NT2/D1 (cell line): ENCODE data around the gene DIAPH2.

Source experiments
- DNase-seq: peaks from one replicate; pipeline ENCODE4 v3.0.0-alpha.2; 2011; ENCODE audit warnings: low read depth, low spot score
- H3K27me3 ChIP-seq: 2 replicates; pipeline ENCODE4 v1.6.0; 2011; ENCODE audit warnings: mild to moderate bottlenecking; ENCODE audit not compliant: insufficient read length, insufficient read depth
- H3K36me3 ChIP-seq: 2 replicates; pipeline ENCODE4 v1.6.1; 2011; ENCODE audit warnings: mild to moderate bottlenecking, low read length, mixed read lengths; ENCODE audit not compliant: insufficient read depth, insufficient read length
- H3K4me1 ChIP-seq: 2 replicates; pipeline ENCODE4 v1.5.1; 2011; ENCODE audit not compliant: insufficient read depth, insufficient read length
- H3K4me3 ChIP-seq: 2 replicates; pipeline ENCODE4 v1.5.1; 2011; ENCODE audit warnings: low read depth; ENCODE audit not compliant: insufficient read length
- H3K9ac ChIP-seq: 2 replicates; pipeline ENCODE4 v1.6.0; 2011; ENCODE audit warnings: low read depth; ENCODE audit not compliant: insufficient read length
- H3K9me3 ChIP-seq: 2 replicates; pipeline ENCODE4 v1.5.1; 2011; ENCODE audit warnings: mild to moderate bottlenecking, low read length; ENCODE audit not compliant: insufficient read depth
- SUZ12 ChIP-seq: IDR thresholded peaks from 2 replicates; pipeline ENCODE4 v1.6.1; 2011; ENCODE audit not compliant: insufficient read length, insufficient read depth; ENCODE audit errors: extremely low read depth
- YY1 ChIP-seq: IDR thresholded peaks from 2 replicates; pipeline ENCODE4 v1.6.1; 2011; ENCODE audit not compliant: insufficient read length, insufficient read depth
- ZNF274 ChIP-seq: IDR thresholded peaks from 2 replicates; pipeline ENCODE4 v1.6.1; 2011; ENCODE audit warnings: mild to moderate bottlenecking, low read depth, low read length

DIAPH2 gene

DNA sequence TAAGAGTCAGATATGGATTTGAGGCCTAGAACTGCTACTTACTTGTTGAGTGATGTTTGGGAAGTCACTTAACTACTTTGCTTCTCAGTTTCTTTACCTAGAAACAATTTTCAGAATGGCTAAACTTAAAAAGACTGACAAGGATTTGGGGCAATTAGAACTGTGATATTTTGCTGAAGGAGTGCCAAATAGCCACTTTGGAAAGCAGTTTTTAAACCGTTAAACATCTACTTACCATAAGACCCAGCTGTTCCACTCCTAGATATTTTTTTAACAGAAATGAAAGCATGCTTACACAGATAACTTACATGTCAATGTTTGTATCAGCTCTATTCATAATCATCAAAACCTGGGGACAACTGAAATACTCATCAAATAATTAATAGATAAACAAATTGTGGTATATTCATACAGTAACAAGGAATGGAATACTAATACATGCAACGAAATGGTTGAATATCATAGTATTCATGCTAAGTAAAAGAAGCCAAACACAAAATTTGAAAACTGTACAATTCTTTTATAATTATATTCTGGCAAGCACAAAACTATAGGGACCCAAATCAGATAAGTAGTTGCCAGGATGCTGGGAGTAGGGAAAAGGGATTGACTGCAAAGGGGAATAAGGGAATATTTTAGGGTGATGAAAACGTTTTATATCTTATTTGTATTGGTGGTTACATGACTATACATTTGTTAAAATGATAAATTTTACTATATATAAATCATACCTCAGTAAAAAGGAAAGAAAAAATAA, 223.1 kb downstream of the DIAPH2 start:
- no peak overlapping the region for H3K4me3 ChIP-seq
- no peak overlapping the region for H3K9ac ChIP-seq
- H3K9me3 ChIP-seq = no peaks in the 10 kb centered on the region
- H3K27me3 ChIP-seq = no peaks in the 10 kb centered on the region
- H3K4me1 ChIP-seq = no peaks in the 10 kb centered on the region
- no peaks in the 10 kb centered on the region for H3K36me3 ChIP-seq
- TF ChIP-seq YY1 (no peak), SUZ12 (no peak), ZNF274 (no peak)
- no peak for DNase-seq

DNA sequence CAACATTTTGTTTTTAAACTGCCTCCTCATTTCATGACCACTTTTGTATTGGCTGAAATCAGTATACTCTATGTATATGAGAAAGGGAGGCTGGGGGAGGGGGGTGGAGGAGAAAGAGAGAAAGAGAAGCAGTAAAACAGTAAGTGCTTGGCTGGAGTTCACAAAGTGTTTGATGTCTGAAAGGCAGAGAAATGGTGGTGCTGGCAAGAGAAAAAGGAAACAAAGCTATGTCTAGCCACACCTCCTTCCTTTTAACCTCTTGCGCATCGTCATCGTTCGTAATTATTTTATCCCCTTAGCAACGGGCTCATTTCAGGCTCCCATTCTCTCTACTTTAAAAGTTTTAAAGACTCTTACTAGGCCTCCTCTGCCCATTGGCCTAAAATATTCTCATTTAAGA, 224.6 kb downstream of the DIAPH2 start:
- DNase-seq = no peak
- no peaks in the 10 kb centered on the region for H3K36me3 ChIP-seq
- no peaks in the 10 kb centered on the region for H3K27me3 ChIP-seq
- no peaks in the 10 kb centered on the region for H3K9me3 ChIP-seq
- H3K4me1 ChIP-seq = no peaks in the 10 kb centered on the region
- TF ChIP-seq ZNF274 = no peak
- no peak for TF ChIP-seq SUZ12
- no peak for TF ChIP-seq YY1
- H3K4me3 ChIP-seq = no peak overlapping the region
- H3K9ac ChIP-seq = no peak overlapping the region

DNA sequence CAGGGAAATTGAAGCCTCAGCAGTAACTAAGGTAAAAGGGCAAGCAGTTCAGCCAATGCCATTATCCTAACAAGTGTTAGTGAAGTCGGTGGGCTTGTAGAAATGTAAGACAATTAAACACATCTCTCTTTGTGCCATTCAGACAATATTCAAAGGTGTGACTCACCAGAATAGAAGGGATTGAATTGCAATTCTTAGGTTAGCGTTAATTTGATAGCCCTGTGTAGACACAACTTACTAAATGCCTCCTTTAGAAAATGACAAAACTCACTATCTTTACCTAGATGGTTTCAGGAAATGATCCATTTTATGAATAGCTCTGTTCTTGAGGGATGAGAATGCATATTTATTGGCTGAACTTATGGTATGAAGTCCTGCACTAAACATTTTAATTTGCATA, 234.2 kb downstream of the DIAPH2 start:
- no peak for DNase-seq
- Histone ChIP-seq H3K4me3 (no peak overlapping the region), H3K27me3 (no peaks in the 10 kb centered on the region), H3K9me3 (no peaks in the 10 kb centered on the region), H3K4me1 (no peaks in the 10 kb centered on the region), H3K9ac (no peak overlapping the region), H3K36me3 (no peaks in the 10 kb centered on the region)
- no peak for TF ChIP-seq YY1
- no peak for TF ChIP-seq ZNF274
- TF ChIP-seq SUZ12 = no peak

DNA sequence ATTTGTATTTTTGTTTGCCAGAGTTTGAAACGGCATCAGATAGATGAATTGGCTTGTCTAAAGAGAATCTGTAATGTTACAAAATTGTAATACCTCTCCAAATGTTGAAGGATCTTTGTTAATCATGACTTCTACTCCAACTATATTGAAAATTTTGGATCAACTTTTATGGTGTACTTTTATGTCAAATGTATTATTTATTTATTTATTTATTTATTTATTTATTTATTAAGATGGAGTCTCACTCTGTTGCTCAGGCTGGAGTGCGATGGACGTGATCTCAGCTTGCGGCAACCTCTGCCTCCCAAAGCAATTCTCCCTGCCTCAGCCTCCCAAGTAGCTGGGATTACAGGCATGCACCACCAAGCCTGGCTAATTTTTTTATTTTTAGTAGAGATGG, 235.0 kb downstream of the DIAPH2 start:
- DNase-seq = no peak
- Histone ChIP-seq H3K36me3 (no peaks in the 10 kb centered on the region), H3K4me3 (no peak overlapping the region), H3K4me1 (no peaks in the 10 kb centered on the region), H3K27me3 (no peaks in the 10 kb centered on the region), H3K9ac (no peak overlapping the region), H3K9me3 (no peaks in the 10 kb centered on the region)
- no peak for TF ChIP-seq YY1
- no peak for TF ChIP-seq SUZ12
- TF ChIP-seq ZNF274 = no peak

DNA sequence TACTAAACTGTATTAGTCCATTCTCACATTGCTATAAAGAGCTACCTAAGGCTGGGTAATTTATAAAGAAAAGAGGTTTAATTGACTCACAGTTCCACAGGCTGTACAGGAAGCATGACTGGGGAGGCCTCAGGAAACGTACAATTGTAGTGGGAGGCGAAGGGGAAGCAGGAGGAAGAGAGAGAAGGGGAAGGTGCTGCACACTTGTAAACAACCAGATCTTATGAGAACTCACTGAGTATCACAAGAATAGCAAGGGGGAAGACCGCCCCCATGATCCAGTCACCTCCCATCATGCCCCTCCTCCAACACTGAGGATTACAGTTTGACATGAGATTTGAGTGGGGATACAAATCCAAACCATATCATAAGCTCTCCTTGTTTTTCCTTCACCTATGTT, 239.9 kb downstream of the DIAPH2 start:
- H3K27me3 ChIP-seq = no peaks in the 10 kb centered on the region
- TF ChIP-seq ZNF274 (no peak), SUZ12 (no peak), YY1 (no peak)
- H3K9ac ChIP-seq = no peak overlapping the region
- H3K4me1 ChIP-seq = no peaks in the 10 kb centered on the region
- H3K4me3 ChIP-seq = no peak overlapping the region
- DNase-seq = no peak
- no peaks in the 10 kb centered on the region for H3K36me3 ChIP-seq
- H3K9me3 ChIP-seq = no peaks in the 10 kb centered on the region

DNA sequence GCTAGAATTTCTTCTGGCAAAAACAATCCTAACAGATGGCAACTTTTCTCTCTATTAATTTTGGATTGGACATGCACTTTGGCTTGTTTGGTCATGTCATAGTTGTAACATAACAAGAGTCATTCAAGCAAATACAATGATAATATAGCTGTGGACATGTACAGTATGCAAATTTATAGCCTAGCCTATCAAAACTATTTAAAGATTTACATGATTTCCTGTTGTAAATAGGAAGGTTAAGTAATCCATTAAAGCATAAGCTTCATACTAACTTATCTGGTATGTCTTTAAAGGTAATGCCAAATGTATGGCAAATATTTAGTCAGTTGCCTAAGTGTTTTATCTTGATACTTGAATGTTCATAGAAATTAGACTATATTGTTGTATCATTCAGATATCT, 244.4 kb downstream of the DIAPH2 start:
- no peaks in the 10 kb centered on the region for H3K27me3 ChIP-seq
- no peaks in the 10 kb centered on the region for H3K36me3 ChIP-seq
- no peaks in the 10 kb centered on the region for H3K4me1 ChIP-seq
- H3K9ac ChIP-seq = no peak overlapping the region
- TF ChIP-seq YY1 (no peak), ZNF274 (no peak), SUZ12 (no peak)
- no peak for DNase-seq
- H3K9me3 ChIP-seq = no peaks in the 10 kb centered on the region
- no peak overlapping the region for H3K4me3 ChIP-seq

DNA sequence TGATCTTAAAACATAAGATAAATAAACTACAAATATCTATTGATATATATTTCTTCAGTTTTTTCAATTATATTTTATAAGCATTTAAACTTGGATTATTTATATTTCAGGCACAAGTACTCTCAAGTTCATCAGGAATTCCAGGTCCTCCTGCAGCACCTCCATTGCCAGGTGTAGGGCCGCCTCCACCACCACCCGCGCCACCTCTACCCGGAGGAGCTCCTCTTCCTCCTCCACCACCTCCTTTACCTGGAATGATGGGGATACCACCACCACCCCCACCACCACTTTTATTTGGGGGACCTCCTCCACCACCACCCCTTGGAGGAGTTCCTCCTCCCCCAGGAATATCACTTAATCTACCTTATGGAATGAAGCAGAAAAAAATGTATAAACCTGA, 273.1 kb downstream of the DIAPH2 start:
- no peak for DNase-seq
- no peaks in the 10 kb centered on the region for H3K36me3 ChIP-seq
- H3K4me3 ChIP-seq = no peak overlapping the region
- TF ChIP-seq YY1 (no peak), SUZ12 (no peak)
- H3K4me1 ChIP-seq = no peaks in the 10 kb centered on the region
- H3K27me3 ChIP-seq = no peaks in the 10 kb centered on the region
- peaks cover 26% of the 10 kb centered on the region for H3K9me3 ChIP-seq
- no peak overlapping the region for H3K9ac ChIP-seq
